GOT3 (cell line): ENCODE results near the gene FAM50A.

ENCODE experiments used
- DNase-seq: peaks from one replicate; lab custom pipeline; 2025; ENCODE audit warnings: mixed read lengths; lab: John Stamatoyannopoulos, UW

The FAM50A gene

DNA sequence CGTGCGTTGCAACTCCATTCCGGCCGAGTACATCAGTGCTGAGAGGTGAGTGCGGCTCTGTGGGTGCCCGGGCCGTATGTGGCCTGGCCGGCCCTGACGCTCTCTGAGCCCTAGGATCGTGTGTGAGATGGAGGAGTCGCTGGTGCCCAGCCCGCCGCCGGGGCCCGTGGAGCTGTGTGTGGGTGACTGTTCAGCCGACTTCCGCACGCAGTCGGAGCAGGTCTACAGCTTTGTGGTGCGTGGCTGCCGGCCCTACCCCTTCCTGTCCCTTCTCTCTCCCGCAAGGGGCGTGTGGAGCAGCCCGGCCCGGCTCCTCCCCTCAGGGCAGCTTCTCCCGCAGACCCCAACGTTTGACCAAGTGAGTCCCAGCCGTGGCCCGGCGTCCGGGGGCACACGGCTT, 22.1 kb downstream of the FAM50A start:
- DNase-seq = no peak

DNA sequence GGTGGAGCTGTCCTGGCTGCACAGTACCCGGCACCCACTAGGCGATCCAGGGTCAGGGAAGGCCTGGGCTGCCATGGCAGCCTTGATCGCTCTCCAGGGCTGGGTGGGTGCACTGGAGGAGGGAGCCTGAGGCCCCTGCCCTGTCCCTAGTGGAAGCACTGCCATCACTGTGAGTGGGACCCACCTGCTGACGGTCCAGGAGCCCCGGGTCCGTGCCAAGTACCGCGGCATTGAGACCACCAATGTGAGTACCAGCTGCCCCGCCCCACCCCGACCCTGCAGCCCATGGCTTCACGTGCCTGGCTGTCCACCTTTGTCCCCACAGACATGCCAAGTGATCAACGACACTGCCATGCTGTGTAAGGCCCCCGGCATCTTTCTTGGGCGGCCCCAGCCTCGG, 23.0 kb downstream of the FAM50A start:
- no peak for DNase-seq

DNA sequence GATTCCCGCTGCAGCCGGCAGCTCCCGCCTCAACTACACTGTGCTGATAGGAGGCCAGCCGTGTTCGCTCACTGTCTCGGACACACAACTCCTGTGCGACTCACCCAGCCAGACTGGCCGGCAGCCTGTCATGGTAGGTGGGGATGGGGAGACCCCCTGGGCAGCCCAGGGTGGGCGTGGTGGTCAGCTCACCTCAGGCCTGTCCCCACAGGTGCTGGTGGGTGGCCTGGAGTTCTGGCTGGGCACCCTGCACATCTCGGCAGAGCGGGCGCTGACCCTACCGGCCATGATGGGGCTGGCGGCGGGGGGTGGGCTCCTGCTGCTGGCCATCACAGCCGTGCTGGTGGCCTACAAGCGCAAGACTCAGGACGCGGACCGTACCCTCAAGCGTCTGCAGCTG, 23.6 kb downstream of the FAM50A start:
- no peak for DNase-seq

DNA sequence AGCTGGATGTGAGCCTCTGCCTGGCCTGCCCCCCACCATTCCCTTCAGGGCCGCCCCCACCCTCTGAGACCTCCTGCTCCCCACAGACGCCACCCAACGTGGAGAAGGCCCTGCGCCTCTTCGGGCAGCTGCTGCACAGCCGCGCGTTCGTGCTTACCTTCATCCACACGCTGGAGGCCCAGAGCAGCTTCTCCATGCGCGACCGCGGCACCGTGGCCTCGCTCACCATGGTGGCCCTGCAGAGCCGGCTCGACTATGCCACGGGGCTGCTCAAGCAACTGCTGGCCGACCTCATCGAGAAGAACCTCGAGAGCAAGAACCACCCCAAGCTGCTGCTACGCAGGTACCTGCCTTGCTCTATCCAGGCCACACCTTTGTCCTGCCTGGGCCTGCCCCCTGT, 24.3 kb downstream of the FAM50A start:
- no peak for DNase-seq

DNA sequence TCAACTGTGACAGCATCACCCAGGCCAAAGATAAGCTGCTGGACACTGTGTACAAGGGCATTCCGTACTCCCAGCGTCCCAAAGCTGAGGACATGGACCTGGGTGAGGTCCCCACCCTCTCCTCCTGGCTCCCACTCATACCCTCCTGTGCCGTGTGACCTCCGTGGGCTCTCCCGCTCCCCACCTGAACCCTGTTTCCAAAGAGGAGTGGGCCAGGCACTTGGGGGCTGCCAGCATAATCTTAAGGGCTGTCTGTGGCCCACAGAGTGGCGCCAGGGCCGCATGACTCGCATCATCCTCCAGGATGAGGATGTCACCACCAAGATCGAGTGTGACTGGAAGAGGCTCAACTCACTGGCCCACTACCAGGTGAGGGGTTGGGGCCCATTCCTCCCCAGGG, 25.2 kb downstream of the FAM50A start:
- no peak for DNase-seq

DNA sequence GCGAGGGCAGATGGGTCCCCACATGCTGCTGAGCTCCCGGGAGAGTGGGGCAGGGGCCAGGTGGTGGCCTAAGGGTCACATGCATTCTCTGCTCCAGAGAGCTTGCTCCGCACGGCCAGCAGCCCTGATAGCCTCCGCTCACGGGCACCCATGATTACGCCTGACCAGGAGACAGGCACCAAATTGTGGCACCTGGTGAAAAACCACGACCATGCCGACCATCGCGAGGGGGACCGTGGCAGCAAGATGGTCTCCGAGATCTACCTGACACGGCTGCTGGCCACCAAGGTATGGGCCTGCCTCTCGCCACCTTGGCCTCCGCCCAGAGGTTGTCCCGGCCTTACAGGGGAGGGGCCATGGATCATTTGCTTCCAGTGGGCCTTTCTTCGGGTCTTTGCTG, 25.9 kb downstream of the FAM50A start:
- DNase-seq = no peak

DNA sequence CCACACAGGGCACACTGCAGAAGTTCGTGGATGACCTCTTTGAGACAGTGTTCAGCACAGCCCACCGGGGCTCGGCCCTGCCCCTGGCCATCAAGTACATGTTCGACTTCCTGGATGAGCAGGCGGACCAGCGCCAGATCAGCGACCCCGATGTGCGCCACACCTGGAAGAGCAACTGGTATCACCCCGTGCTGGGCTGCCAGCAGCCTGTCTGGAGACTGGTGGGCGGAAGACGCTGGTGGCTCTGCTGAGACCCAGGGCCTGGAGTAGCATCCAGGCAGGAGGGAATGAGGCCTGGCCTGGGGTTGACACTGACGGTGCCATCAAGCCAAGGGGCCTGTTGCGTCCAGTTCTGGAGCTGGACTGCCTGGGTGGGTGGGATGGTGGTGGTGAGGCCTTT, 26.5 kb downstream of the FAM50A start:
- no peak for DNase-seq

DNA sequence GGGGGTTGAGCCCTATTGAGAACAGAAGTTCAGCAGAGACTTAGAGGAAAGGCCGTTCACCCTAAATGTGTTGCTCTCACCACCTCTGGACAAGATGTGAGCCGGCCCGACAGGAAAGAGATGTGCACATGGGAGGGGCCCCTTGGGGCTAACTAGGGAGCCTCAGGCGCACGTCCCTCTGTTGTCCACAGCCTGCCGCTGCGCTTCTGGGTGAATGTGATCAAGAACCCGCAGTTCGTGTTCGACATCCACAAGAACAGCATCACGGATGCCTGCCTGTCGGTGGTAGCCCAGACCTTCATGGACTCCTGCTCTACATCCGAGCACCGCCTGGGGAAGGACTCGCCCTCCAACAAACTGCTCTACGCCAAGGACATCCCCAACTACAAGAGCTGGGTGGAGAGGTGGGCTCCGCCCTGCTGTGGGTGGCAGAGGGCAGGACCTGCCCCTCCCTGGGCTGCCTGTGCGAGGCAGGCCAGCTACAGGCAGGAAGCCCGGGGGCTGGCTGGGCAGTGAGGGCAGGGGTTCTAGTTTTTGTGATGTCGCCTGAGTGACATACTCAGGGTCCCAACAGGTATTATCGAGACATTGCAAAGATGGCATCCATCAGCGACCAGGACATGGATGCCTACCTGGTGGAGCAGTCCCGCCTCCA, 27.1 kb downstream of the FAM50A start:
- no peak for DNase-seq

DNA sequence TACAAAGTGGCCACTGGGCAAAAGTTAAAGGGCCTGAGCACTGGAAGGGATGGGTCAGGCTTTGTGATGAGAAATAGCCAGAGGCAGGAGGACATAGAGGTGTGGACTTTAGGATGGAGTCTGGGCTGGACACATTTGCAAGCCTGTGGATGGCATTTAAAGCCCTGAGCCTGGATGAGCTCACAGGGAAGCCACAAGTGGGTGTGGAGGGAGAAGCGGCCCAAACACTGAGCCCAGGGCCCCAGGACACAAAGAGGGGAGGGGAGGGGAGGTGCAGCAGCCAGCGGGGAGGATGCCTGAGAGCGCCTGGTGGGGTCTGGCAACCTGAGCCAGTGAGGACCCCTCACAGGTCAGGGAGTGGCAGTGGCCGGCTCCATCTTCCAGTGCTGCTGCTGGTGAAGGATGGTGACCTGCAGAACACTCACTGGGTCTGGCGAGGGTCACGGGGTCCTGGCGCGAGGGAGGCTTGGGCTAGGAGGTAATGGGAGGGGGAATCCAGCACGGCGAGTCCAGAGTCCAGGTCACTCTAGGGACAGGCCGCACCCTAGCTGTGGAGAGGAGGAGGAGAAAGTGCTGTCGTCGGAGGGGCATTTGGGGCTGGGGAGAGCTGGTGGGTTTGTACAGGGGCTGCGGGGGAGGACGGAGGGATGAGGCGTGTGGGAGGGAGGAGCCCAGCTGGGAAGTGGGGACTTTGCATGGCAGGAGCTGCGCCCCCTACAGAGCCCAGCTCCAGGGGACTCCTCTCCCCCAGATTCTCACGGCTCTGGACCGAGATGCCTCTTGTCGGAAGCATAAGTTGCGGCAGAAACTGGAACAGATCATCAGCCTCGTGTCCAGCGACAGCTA, 28.1 kb downstream of the FAM50A start:
- no peak for DNase-seq

DNA sequence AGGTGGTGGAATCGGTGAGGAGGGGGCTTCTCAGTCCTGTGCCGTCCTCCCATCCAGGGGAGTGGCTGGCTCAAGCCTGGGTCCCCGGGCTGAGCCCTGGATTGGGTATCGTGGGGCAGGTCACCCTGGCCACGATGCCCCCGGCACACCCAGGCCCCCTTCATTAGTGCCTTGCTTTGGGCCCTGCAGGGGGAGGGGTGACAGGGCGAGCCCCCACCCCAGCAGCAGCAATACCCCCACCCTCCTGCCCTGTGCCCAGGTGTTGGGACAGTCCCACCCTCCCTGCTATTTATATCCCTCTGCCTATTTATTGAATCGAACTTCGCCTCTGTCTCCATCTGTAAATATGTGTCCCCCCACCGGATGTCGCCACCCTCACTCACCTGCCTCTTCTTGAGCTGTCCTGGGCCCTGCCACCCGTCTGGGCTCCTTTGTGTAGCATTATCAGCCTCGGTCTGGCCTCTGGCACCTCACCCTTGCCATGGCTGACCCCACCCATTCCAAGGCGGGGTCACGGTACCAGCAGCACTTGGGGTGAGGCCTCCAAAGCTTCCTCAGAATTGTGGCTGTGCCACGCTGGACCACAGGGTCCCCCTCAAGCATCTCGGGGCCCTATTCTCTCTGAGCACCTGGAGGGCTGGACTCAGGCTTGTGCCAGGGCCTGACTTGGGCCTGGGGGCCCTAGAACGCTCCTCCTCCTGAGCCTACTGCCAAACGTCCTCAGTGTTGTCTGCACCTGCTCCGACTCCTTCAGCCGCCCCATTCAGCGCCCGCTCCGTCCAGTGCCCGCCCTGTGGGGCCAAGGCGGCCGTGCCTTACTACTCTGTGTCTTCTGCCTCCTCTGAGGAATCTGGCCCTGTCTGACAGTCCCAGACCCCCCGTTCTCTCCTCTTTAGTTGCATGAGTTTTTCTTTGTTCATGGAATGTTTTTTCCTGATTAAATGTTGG, 29.0 kb downstream of the FAM50A start:
- DNase-seq = no peak

DNA sequence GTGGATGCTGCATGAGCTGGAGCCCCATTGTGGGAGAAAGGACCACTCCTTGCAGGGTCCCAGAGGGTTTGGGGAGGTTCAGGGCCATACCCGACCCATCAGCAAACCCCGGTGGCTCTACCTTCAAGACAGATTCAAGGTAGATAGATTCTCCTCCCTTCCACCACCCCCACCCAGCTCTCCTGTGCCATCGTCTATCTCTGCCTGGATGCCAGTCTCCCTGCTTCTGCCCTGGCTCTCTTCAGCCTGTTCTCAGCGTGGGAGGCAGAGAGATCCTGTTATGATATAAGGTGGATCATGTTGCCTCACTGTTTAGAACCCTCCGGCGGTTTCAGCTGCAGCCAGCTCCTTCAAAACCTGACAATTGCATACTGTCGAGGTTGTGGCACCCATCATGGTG, 29.7 kb downstream of the FAM50A start:
- DNase-seq = no peak

DNA sequence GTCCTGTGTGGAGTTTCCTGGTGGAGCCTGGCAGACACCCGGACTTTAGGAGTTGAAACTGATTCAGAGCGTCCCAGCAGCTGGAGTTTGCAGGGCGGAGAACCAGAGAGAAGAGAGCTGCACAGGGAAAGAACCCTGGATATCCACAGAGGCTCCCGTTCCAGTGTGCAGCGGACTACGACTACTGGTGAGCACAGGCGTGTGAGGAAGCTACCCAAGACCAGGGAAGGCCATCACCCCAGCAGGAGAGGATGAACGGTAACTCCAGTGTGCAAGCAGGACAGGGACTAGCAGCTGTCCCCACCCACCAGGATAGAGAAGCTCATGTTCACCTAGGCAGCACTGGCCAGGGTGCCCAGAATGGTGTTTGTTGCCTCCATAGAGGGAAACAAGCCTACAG, 32.9 kb downstream of the FAM50A start:
- DNase-seq = no peak

DNA sequence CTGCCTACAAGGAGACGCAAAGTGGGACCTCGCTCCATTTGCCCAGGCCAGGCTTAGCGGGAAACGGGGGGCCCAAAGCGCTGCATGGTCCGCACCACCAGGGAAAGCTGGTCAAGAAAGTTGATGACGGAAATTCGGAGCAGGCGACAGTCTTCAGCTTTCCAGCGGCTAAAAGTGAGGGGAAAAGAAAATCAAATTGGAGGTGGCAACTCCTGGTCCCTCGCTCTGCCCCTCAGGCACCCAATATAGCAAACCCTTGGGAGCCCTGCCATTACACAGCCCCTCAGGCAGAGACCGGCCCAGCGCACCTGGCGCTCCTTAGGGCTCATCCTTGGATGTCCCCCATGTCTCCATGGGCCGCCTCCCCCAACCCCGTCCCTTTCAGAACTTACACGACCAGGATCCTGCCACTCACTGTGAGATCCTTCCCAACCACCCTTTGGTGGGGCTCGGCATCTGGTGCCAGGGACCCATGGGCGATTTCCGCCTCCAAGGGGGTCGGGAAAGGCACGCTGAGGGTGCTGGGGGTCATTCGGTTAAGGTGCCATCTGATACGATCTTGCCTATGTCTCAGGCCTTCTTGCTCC, 34.0 kb downstream of the FAM50A start:
- DNase-seq = no peak

DNA sequence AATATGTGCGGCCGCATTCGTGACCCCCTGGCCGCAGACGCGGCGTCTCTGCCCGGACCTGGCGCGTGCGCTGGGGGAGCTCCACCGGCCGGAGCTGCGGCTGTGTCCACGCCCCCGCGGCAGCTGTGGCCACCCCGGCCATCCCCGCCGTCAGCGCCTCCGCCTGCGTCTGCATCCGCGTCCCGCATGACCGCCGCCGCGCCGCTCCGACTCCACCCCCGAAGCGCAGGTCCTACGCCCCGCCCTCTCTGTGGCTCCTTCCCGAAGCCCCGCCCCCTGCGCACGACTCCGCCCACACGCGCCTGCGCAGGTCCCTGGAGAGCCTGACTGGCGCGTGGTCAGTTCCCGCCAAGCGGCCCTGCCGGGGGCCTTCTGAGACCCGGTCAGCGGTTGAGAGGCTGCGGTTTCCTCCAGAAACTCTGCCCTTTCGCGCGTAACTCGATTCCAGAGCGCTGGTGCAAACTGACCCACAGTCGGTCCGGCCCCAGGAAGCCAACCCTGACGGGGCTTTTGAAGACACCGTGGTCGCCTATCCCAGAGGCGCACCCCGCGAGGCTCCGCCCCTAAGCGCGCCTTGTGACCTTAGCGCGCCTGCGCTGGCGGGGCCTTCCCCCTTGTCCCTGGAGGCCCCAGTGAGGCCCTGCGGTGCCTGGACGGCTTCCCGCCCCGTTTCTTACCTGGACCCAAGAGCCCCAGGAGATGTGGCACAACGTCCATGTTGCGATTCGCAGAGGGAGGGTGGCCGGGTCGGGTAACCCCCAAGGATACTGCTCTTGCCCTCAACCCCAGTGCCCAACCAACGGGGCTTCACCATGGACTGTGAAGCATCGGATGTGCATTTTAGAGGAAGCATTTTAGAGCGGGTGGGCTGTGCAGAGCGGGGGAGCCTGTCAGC, 35.0 kb downstream of the FAM50A start, which contains the start of gene LAGE3:
TSS of gene LAGE3 (minus strand) at position 554 of the 895 bp plus-strand sequence. CDS start at position 188, 366 bp downstream.
- DNase-seq = peak; percentile 57

DNA sequence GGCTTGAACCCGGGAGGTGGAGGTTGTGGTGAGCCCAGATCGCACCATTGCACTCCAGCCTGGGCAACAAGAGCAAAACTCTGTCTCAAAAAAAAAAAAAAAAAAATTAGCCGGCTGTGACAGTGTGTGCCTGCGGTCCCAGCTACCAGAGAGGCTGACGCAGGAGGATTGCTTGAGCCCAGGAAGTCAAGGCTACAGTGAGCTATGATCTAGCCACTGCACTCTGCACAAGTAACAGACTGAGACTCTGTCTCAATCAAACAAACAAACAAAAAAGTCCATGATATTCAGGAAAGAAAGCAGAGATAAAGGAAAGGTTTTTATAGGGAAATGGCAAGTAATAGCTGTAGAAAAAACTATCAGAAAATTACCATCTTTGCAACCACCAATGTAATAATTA, 37.3 kb downstream of the FAM50A start:
- no peak for DNase-seq

DNA sequence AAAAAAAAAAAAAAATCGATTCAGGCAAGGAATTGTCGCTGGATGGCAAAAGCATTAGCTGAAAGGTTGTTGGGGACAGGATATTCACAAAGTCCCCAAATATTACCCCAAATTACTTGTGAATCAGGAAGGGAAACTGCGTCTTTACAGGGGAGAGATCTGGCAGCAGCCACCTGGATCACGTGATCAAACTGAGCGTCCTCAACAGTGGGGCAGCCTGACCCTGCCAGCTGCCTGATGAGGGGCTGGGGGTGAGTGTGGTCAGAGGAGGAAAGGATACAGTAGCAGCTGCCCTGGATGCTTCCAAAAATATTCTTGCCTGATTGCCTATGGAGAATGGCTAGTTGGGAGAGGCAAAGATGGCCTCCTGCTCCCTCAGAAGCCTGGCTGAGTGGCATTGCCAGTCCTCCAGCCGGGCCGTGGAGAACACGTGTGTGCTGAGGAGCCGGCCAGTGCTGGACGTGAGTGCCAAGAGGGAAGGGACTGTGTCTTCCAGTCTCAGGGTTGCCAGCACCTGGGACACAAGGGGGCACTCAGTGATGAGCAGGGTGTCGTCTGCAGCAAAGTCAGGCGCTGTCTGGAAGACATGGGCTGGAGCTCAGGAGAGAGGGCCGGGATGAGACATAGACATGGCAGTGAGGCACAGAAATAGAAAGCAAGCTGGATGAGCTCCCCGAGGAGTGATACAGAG, 38.1 kb downstream of the FAM50A start:
- DNase-seq = no peak

DNA sequence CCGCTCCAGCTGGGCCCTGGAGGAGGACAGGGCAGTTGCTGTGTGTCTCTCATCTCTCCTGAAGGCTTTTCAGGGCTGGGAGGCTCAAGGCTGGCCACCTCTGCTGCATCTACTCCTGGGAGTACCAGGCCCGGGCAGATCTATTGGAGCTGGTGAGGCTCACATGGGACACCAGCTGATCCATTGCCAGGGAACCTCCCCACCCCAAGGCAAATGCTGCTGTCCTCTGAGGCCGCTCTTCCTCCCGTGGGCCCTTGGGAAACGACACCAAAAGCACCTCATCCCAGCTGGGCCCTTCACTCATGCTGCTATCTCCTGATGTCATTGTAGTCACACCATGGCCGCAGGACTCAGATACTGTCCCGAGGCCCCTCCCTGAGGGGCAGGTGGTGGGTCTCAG, 38.8 kb downstream of the FAM50A start:
- DNase-seq = no peak

DNA sequence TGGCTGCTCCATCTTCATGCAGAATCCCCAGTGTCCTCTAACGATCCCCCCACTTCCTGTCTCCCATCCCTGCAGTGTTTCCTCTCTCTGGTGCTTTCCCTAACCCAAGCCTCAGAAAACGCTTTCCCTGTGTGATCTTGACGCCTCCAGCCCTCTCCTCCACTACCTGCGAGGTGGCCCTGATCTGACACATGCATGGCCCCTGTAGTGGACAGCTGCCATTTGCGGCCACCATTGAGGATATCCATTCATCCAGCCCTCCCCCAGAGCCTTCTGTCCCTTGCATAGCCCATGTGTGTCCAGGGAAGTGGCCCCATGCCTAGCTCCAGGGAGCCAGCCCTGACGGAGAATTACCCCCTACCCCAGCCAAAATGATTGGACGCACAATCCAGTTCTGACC, 39.4 kb downstream of the FAM50A start:
- DNase-seq = no peak

DNA sequence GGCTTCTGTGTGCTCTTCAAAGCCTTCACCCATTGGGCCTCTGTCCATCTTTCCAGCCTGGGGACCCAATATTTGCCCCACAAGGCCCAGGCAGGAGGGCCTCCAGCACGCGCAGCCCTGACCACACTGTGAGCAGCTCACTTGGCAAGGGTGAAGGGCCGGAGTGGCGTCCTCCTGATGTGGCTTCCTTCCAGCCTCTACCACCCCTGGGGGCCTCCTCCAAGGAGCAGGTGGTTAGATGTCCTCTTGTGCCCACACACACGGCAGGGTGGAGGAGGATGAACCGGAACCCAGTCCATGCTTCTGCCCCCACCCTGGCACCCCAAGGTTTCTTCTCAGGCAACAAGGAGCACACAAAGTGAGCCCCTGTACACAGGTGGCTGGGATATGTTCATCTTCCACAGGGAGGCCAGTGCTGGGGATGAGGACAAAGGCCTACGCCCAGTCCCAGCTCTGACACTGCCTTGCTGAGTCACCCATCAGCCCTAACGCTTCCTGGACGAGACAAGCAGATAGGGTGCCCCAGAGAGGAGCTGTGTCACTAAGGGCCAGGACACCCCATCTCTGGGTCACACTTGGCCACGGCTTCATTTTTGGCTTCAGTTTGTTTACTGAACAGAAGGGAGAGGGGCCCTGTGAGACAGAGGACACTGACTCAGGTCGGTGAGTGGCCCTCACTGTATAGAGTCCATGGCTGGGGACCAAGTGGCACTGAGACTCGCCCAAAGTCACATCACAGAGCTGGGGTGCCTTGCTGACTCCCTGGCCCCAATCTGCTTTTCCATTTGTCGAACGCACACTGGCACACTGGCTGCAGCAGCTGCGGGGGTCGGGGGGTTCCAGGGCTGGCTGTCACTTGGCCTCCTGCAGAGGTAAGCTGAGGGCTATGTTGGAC, 40.6 kb downstream of the FAM50A start:
- no peak for DNase-seq
